ENCODE data around the gene VIPR2.

VIPR2 gene

DNA sequence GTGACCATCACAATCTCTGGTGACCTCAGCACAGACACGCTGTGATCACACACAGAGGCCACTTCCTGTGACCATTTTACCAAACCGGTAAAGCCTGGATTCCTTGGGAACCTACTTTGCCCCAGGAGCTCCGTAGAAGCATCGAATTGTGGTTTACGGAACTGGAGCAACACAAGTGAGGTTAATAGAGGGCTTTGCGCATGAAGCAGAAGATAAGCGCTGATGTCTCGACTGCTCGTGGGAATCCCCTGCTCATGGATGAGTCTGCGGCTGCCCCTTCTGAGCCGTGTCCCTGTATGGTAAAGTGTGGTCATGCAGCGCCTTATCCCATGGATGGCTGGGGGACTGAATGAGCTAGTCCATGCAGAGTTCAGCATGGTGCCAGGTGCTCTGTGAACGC lies 53.6 kb downstream of the VIPR2 start:
- Histone ChIP-seq H3K36me3 (ENCODE audit: insufficient read depth) (no peaks in the 10 kb centered on the region), H3K79me2 (ENCODE audit: insufficient read depth, low read depth) (no peaks in the 10 kb centered on the region), H2AFZ (ENCODE audit: low read depth) (no peak overlapping the region), H3K4me3 (IDR thresholded peaks at IDR 0.05; ENCODE audit: insufficient read depth, low read depth, low read length) (no peak overlapping the region), H3K4me2 (no peak overlapping the region), H3K9ac (no peak overlapping the region), H4K20me1 (ENCODE audit: insufficient read depth) (no peaks in the 10 kb centered on the region), H3K27ac (no peak overlapping the region), H3K4me1 (ENCODE audit: low read depth, poor library complexity, severe bottlenecking) (no peaks in the 10 kb centered on the region), H3K27me3 (ENCODE audit: insufficient read depth, low read depth) (no peaks in the 10 kb centered on the region)
- TF ChIP-seq, protein P1, sequence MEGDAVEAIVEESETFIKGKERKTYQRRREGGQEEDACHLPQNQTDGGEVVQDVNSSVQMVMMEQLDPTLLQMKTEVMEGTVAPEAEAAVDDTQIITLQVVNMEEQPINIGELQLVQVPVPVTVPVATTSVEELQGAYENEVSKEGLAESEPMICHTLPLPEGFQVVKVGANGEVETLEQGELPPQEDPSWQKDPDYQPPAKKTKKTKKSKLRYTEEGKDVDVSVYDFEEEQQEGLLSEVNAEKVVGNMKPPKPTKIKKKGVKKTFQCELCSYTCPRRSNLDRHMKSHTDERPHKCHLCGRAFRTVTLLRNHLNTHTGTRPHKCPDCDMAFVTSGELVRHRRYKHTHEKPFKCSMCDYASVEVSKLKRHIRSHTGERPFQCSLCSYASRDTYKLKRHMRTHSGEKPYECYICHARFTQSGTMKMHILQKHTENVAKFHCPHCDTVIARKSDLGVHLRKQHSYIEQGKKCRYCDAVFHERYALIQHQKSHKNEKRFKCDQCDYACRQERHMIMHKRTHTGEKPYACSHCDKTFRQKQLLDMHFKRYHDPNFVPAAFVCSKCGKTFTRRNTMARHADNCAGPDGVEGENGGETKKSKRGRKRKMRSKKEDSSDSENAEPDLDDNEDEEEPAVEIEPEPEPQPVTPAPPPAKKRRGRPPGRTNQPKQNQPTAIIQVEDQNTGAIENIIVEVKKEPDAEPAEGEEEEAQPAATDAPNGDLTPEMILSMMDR (conservative IDR thresholded peaks at IDR 0.05; ENCODE audit: low read depth, low read length): no peak

- no peak overlapping the region for H3K27ac ChIP-seq
- H3K36me3 ChIP-seq (ENCODE audit: insufficient read depth): no peaks in the 10 kb centered on the region
- H3K9ac ChIP-seq: no peak overlapping the region
- H4K20me1 ChIP-seq (ENCODE audit: insufficient read depth): no peaks in the 10 kb centered on the region
- H3K27me3 ChIP-seq (ENCODE audit: insufficient read depth, low read depth): no peaks in the 10 kb centered on the region
- TF ChIP-seq, protein P1 (conservative IDR thresholded peaks at IDR 0.05; ENCODE audit: low read depth, low read length): no peak
- H3K4me1 ChIP-seq (ENCODE audit: low read depth, poor library complexity, severe bottlenecking): no peaks in the 10 kb centered on the region
- no peak overlapping the region for H3K4me2 ChIP-seq
- no peak overlapping the region for H2AFZ ChIP-seq (ENCODE audit: low read depth)
- no peak overlapping the region for H3K4me3 ChIP-seq (IDR thresholded peaks at IDR 0.05; ENCODE audit: insufficient read depth, low read depth, low read length)
- no peaks in the 10 kb centered on the region for H3K79me2 ChIP-seq (ENCODE audit: insufficient read depth, low read depth)
These were observed 56.4 kb downstream of the VIPR2 start for GRCh38 chr7:159088016-159088865.

DNA sequence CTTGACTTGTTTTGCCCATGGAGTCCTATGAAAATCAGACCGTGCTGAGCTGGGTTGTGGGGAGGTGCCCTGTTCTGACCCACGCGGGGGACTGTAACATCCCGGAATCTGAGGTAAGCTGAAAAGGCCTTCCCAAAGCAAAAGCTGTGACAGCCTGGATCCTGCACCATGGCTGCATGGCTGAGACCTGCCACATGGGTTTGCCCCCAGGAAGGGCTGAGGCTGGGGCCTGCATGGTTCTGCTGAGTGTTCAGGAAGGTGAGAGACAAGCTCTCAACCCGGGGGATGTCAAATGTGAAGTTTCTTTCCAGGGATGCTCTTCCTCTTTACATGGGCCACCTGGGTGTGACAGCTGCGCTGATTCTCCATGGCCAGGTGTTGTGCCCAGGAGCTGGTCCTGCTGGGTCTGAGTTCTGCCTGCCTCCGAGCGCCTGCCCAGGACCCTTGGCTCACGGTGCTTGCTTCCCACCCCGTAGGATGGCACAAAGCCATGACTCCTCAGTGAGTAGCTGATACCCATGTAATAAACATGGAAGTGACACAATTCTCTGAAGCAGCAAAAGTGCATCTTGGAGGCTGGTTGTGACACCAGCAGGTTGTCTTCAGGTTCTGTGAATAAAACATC lies 58.3 kb downstream of the VIPR2 start:
- Histone ChIP-seq H3K4me3 (IDR thresholded peaks at IDR 0.05; ENCODE audit: insufficient read depth, low read depth, low read length) (no peak overlapping the region), H4K20me1 (ENCODE audit: insufficient read depth) (no peaks in the 10 kb centered on the region), H3K9ac (no peak overlapping the region), H3K4me2 (no peak overlapping the region), H3K36me3 (ENCODE audit: insufficient read depth) (no peaks in the 10 kb centered on the region), H3K79me2 (ENCODE audit: insufficient read depth, low read depth) (no peaks in the 10 kb centered on the region), H2AFZ (ENCODE audit: low read depth) (no peak overlapping the region), H3K27me3 (ENCODE audit: insufficient read depth, low read depth) (no peaks in the 10 kb centered on the region), H3K4me1 (ENCODE audit: low read depth, poor library complexity, severe bottlenecking) (no peaks in the 10 kb centered on the region), H3K27ac (no peak overlapping the region)
- TF ChIP-seq, protein P1 (conservative IDR thresholded peaks at IDR 0.05; ENCODE audit: low read depth, low read length): no peak

DNA sequence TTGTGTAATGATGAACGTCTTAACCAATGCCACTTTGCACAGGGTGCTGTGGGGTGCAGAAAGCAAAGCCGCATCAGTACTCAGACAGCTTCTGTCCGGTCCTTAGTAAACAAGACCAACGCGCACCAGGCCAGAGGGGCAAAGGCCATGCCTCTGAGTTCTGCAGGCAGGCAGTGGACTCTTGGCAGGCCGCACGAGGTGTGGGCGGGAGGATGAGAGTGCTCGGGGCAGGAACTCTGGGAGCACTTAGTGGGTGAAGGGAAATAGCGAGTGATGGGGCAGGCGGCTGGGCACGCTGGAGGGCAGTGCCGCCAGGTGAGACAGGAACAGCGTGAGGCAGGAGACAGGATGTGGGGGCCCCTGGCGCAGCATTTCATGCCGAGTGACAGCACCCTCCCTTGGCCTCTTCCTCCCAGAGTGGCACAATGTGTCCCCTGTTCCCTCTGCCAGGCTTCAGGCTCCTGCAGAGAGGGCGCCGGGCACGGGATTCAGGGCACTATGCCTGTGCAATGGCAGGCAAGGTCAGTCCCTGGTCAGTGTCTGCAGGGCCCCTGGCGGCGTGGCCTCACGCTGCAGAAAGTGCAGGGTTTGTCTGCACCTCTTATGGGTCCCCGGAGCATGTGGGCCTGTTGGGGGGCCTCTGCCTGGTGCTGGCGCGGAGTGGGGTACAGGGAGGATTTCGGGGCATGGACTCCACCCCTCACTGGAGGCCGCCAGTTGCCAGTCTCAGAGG lies 60.4 kb downstream of the VIPR2 start:
- H2AFZ ChIP-seq (ENCODE audit: low read depth): no peak overlapping the region
- no peaks in the 10 kb centered on the region for H3K79me2 ChIP-seq (ENCODE audit: insufficient read depth, low read depth)
- TF ChIP-seq, protein P1 (conservative IDR thresholded peaks at IDR 0.05; ENCODE audit: low read depth, low read length): no peak
- H3K27me3 ChIP-seq (ENCODE audit: insufficient read depth, low read depth): no peaks in the 10 kb centered on the region
- no peak overlapping the region for H3K9ac ChIP-seq
- H4K20me1 ChIP-seq (ENCODE audit: insufficient read depth): no peaks in the 10 kb centered on the region
- H3K4me3 ChIP-seq (IDR thresholded peaks at IDR 0.05; ENCODE audit: insufficient read depth, low read depth, low read length): no peak overlapping the region
- H3K4me2 ChIP-seq: no peak overlapping the region
- no peaks in the 10 kb centered on the region for H3K36me3 ChIP-seq (ENCODE audit: insufficient read depth)
- no peaks in the 10 kb centered on the region for H3K4me1 ChIP-seq (ENCODE audit: low read depth, poor library complexity, severe bottlenecking)
- H3K27ac ChIP-seq: no peak overlapping the region

All from KMS-11 (cell line).